Liver (tissue), 9 donors: ENCODE results near the gene BRD3OS. TPM values are rescaled to one million over a fixed set of nuclear protein-coding genes. Genes with fewer than 3 reads are reported as not detected.
A peak's percentile ranks its signal among the peaks of the same experiment; 100 is the strongest.

Experiments
- DNase-seq: peaks from one replicate; pipeline ENCODE4 v3.0.0-alpha.2; 2017; ENCODE audit warnings: low spot score
- H3K27ac ChIP-seq, 2 donors: one replicate each; pipeline ENCODE4 v1.7.0; 2013; ENCODE audit warnings: inconsistent platforms in 2 of 2, low read length in 2 of 2, control low read depth in 1 of 2, low read depth in 1 of 2, mild to moderate bottlenecking in 1 of 2
- H3K27me3 ChIP-seq, 4 donors: one replicate each; pipeline versions ENCODE4 v1.6.1 to v1.7.0; 2013; ENCODE audit warnings: low read length in 3 of 4, inconsistent platforms in 1 of 4, mild to moderate bottlenecking in 1 of 4, moderate library complexity in 1 of 4; ENCODE audit not compliant: control insufficient read depth in 4 of 4, insufficient read depth in 4 of 4
- H3K36me3 ChIP-seq, 4 donors: one replicate each; pipeline versions ENCODE4 v1.6.1 to v1.7.0; 2013; ENCODE audit warnings: low read length in 3 of 4, mild to moderate bottlenecking in 3 of 4, low read depth in 1 of 4, moderate library complexity in 1 of 4; ENCODE audit not compliant: control insufficient read depth in 4 of 4, insufficient read depth in 3 of 4
- H3K4me1 ChIP-seq, 4 donors: one replicate each; pipeline versions ENCODE4 v1.6.1 to v1.7.0; 2013; ENCODE audit warnings: low read length in 3 of 4, mild to moderate bottlenecking in 3 of 4, moderate library complexity in 1 of 4; ENCODE audit not compliant: control insufficient read depth in 4 of 4, insufficient read depth in 4 of 4
- H3K4me3 ChIP-seq, 3 donors: one replicate each; pipeline versions ENCODE4 v1.6.1 to v1.7.0; 2013; ENCODE audit warnings: low read length in 3 of 3, control low read depth in 1 of 3, low read depth in 1 of 3, mild to moderate bottlenecking in 1 of 3
- H3K9ac ChIP-seq, 2 donors: one replicate each; pipeline ENCODE4 v1.7.0; 2013; ENCODE audit warnings: low read length in 2 of 2, mild to moderate bottlenecking in 2 of 2, moderate library complexity in 2 of 2, control low read depth in 1 of 2, low read depth in 1 of 2
- H3K9me3 ChIP-seq, 4 donors: one replicate each; pipeline versions ENCODE4 v1.6.1 to v1.7.0; 2013; ENCODE audit warnings: low read length in 3 of 4; ENCODE audit not compliant: control insufficient read depth in 4 of 4
- ATF3 ChIP-seq: IDR thresholded peaks from 2 replicates; pipeline ENCODE4 v1.6.1; 2016; ENCODE audit warnings: antibody characterized with exemption
- CTCF ChIP-seq: fragments of 150-350 bp; IDR thresholded peaks from 2 replicates; pipeline ENCODE4 v1.5.1; 2017; ENCODE audit warnings: improper control_type of control experiment, low read depth, low read length; ENCODE audit not compliant: missing input control
- EGR1 ChIP-seq, 2 donors: IDR thresholded peaks; 2 replicates each; pipeline ENCODE4 v1.6.1; 2016 to 2018; ENCODE audit warnings: antibody characterized with exemption in 2 of 2, low read depth in 2 of 2
- FOXA1 ChIP-seq: IDR thresholded peaks from 2 replicates; pipeline ENCODE4 v1.6.1; 2016; ENCODE audit warnings: antibody characterized with exemption
- FOXA2 ChIP-seq: IDR thresholded peaks from 2 replicates; pipeline ENCODE4 v1.6.1; 2016; ENCODE audit warnings: antibody characterized with exemption
- GABPA ChIP-seq, 2 donors: IDR thresholded peaks in 1 of 2; conservative IDR thresholded peaks in 1 of 2; 2 replicates each; pipeline ENCODE4 v1.6.1; 2016; ENCODE audit warnings: antibody characterized with exemption in 2 of 2, mild to moderate bottlenecking in 1 of 2, moderate library complexity in 1 of 2
- HNF4A ChIP-seq, 2 donors: conservative IDR thresholded peaks; 2 replicates each; pipeline ENCODE4 v1.6.1; 2016; ENCODE audit warnings: antibody characterized with exemption in 2 of 2, mild to moderate bottlenecking in 2 of 2
- HNF4G ChIP-seq: IDR thresholded peaks from 2 replicates; pipeline ENCODE4 v1.6.1; 2016; ENCODE audit warnings: antibody characterized with exemption
- JUND ChIP-seq, 2 donors: IDR thresholded peaks; 2 replicates each; pipeline ENCODE4 v1.6.1; 2016; ENCODE audit warnings: antibody characterized with exemption in 2 of 2
- MAX ChIP-seq: IDR thresholded peaks from 2 replicates; pipeline ENCODE4 v1.6.1; 2016; ENCODE audit warnings: antibody characterized with exemption
- NR2F2 ChIP-seq: IDR thresholded peaks from 2 replicates; pipeline ENCODE4 v1.6.1; 2016; ENCODE audit warnings: antibody characterized with exemption
- RAD21 ChIP-seq, 2 donors: IDR thresholded peaks; 2 replicates each; pipeline ENCODE4 v1.6.1; 2016; ENCODE audit warnings: antibody characterized with exemption in 2 of 2, mild to moderate bottlenecking in 2 of 2
- REST ChIP-seq: IDR thresholded peaks from 2 replicates; pipeline ENCODE4 v1.6.1; 2016; ENCODE audit warnings: antibody characterized with exemption, mild to moderate bottlenecking
- RXRA ChIP-seq, 2 donors: IDR thresholded peaks; 2 replicates each; pipeline ENCODE4 v1.6.1; 2017 to 2018; ENCODE audit warnings: antibody characterized with exemption in 2 of 2, mild to moderate bottlenecking in 1 of 2
- SP1 ChIP-seq: IDR thresholded peaks from 2 replicates; pipeline ENCODE4 v1.6.1; 2018; ENCODE audit warnings: antibody characterized with exemption, mild to moderate bottlenecking
- TAF1 ChIP-seq: conservative IDR thresholded peaks from 2 replicates; pipeline ENCODE4 v1.6.1; 2016; ENCODE audit warnings: antibody characterized with exemption, mild to moderate bottlenecking
- YY1 ChIP-seq: IDR thresholded peaks from 2 replicates; pipeline ENCODE4 v1.6.1; 2016; ENCODE audit warnings: antibody characterized with exemption, mild to moderate bottlenecking
- WGBS: extraction: QIAGEN DNeasy Blood & Tissue Kit; methylation state at CpG from one replicate; pipeline ENCODE4 v1.1.7; 2013; 5-methylcytosine and 5-hydroxymethylcytosine counted together
- polyA plus RNA-seq, 2 donors: library from polyadenylated mRNA; stranded (reverse) in 1 of 2; unstranded in 1 of 2; fragments of 200-250 nt in 1 of 2; fragments of >200 nt in 1 of 2; fragmentation: Nextera tagmentation in 1 of 2; extraction: Ambion mirVana in 1 of 2; gene quantifications; one replicate each; pipeline versions ENCODE4 v1.2.1 to v1.2.3, GENCODE V29; 2013 to 2015
- total RNA-seq, 2 donors: library from RNA; depleted of rRNA; stranded (reverse); fragments of >200 nt; gene quantifications; one replicate each; pipeline ENCODE4 v1.2.3, GENCODE V29; 2014
- TF ChIP-seq, protein P1 (sequence below): IDR thresholded peaks from 2 replicates; pipeline ENCODE4 v1.6.1; 2016; ENCODE audit warnings: antibody characterized with exemption
- donor health status: healthy.
- donor health status: healthy.
- donor health status: healthy.
- donor health status: healthy.
- donor health status: healthy.

The BRD3OS gene
- total and polyA plus RNA-seq, 4 donors, result 2.1 to 5.1 (median 2.9) TPM

- H3K4me3 ChIP-seq, result peak overlapping the region in 2 of 3 donors; percentile 81 to 90
- peak overlapping the region; percentile 53 to 78 for H3K9ac ChIP-seq
- H3K36me3 ChIP-seq, result no peaks in the 10 kb centered on the region
- TF ChIP-seq, protein P1, sequence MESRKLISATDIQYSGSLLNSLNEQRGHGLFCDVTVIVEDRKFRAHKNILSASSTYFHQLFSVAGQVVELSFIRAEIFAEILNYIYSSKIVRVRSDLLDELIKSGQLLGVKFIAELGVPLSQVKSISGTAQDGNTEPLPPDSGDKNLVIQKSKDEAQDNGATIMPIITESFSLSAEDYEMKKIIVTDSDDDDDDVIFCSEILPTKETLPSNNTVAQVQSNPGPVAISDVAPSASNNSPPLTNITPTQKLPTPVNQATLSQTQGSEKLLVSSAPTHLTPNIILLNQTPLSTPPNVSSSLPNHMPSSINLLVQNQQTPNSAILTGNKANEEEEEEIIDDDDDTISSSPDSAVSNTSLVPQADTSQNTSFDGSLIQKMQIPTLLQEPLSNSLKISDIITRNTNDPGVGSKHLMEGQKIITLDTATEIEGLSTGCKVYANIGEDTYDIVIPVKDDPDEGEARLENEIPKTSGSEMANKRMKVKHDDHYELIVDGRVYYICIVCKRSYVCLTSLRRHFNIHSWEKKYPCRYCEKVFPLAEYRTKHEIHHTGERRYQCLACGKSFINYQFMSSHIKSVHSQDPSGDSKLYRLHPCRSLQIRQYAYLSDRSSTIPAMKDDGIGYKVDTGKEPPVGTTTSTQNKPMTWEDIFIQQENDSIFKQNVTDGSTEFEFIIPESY, result no peak
- TF ChIP-seq YY1 (no peak), MAX (no peak), RAD21 (IDR thresholded peaks at IDR 0.05) (no peak), FOXA2 (no peak), NR2F2 (no peak), HNF4G (no peak), CTCF (no peak), FOXA1 (no peak), TAF1 (no peak), JUND (IDR thresholded peaks at IDR 0.05) (no peak), GABPA (IDR thresholded peaks at IDR 0.05 in 1 of 2, conservative IDR thresholded peaks at IDR 0.05 in 1 of 2) (no peak), SP1 (no peak), REST (no peak), ATF3 (no peak), RXRA (IDR thresholded peaks at IDR 0.05) (no peak), HNF4A (conservative IDR thresholded peaks at IDR 0.05) (no peak), EGR1 (IDR thresholded peaks at IDR 0.05; ENCODE audit: low read depth in 2 of 2) (no peak)
- H3K27ac ChIP-seq, result peak overlapping the region; percentile 98 to 99
- WGBS, result 53% methylated on average over 16 of the region's 16 CpGs
- H3K4me1 ChIP-seq, result peaks cover 13 to 32% (median 24%) of the 10 kb centered on the region in 4 donors
- H3K27me3 ChIP-seq, result no peaks in the 10 kb centered on the region
- no peak for DNase-seq
- no peaks in the 10 kb centered on the region for H3K9me3 ChIP-seq
Measured at GRCh38 chr9:133993635-133994253, 31.5 kb upstream of the BRD3OS start.
